ENCODE data around the gene CNTNAP2. TPM values are rescaled to one million over a fixed set of nuclear protein-coding genes. Genes with fewer than 3 reads are reported as not detected.

Gene CNTNAP2
- total and polyA plus RNA-seq, 2 donors (not counting 1 experiment from before 2014, with no cell fraction given): not detected

DNA sequence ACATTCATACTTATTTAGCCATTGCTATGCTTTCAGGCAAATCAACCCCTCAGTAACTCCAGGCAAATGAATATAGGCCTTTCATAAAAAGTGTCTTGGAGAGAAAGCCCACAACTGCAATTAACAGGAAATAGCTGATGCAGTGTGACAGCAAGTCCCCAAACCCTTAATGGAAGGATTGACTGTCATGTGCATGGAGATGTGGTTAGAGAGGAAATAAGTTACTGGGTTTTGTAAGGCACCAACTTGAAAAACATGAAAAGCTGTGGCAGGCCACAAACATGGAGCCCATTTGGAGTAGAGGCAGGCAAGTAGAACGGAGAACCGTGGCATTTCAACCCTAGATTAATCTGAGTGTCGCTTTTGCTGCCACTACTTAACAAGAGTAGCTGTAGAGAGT is 1924.6 kb downstream of the CNTNAP2 start:
- H3K4me2 ChIP-seq (ENCODE audit: extremely low read depth, insufficient read depth, low read length): no peak overlapping the region
- no peaks in the 10 kb centered on the region for H3K27me3 ChIP-seq (ENCODE audit: control insufficient read depth, insufficient read depth, low read length)
- no peaks in the 10 kb centered on the region for H3K36me3 ChIP-seq (ENCODE audit: control insufficient read depth, insufficient read depth, low read length)
- H3K9me3 ChIP-seq (ENCODE audit: control insufficient read depth, insufficient read depth, low read depth, low read length): no peaks in the 10 kb centered on the region
- H3K79me2 ChIP-seq (ENCODE audit: control insufficient read depth, insufficient read depth, low read length): no peaks in the 10 kb centered on the region
- no peak overlapping the region for H2AFZ ChIP-seq (ENCODE audit: low read length)
- H3K4me1 ChIP-seq (ENCODE audit: control insufficient read depth, extremely low read depth, insufficient read depth, low read length): no peaks in the 10 kb centered on the region
- H3K4me3 ChIP-seq (replicated peaks in 1 of 4; ENCODE audit: control extremely low read depth in 1 of 4, insufficient read depth in 1 of 4, low read depth in 3 of 4, low read length in 4 of 4): no peak overlapping the region
- TF ChIP-seq, protein P1, sequence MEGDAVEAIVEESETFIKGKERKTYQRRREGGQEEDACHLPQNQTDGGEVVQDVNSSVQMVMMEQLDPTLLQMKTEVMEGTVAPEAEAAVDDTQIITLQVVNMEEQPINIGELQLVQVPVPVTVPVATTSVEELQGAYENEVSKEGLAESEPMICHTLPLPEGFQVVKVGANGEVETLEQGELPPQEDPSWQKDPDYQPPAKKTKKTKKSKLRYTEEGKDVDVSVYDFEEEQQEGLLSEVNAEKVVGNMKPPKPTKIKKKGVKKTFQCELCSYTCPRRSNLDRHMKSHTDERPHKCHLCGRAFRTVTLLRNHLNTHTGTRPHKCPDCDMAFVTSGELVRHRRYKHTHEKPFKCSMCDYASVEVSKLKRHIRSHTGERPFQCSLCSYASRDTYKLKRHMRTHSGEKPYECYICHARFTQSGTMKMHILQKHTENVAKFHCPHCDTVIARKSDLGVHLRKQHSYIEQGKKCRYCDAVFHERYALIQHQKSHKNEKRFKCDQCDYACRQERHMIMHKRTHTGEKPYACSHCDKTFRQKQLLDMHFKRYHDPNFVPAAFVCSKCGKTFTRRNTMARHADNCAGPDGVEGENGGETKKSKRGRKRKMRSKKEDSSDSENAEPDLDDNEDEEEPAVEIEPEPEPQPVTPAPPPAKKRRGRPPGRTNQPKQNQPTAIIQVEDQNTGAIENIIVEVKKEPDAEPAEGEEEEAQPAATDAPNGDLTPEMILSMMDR (conservative IDR thresholded peaks at IDR 0.05 in 1 of 2, IDR thresholded peaks at IDR 0.05 in 1 of 2; ENCODE audit: low read depth in 1 of 2, low read length in 2 of 2): no peak
- H4K20me1 ChIP-seq (ENCODE audit: control insufficient read depth, extremely low read depth, insufficient read depth, low read length): no peaks in the 10 kb centered on the region
- DNase-seq (ENCODE audit: low read depth in 2 of 2): no peak
- no peak overlapping the region for H3K27ac ChIP-seq (ENCODE audit: insufficient read depth, low read length)
- no peak overlapping the region for H3K9ac ChIP-seq (ENCODE audit: insufficient read depth, low read length)

DNA sequence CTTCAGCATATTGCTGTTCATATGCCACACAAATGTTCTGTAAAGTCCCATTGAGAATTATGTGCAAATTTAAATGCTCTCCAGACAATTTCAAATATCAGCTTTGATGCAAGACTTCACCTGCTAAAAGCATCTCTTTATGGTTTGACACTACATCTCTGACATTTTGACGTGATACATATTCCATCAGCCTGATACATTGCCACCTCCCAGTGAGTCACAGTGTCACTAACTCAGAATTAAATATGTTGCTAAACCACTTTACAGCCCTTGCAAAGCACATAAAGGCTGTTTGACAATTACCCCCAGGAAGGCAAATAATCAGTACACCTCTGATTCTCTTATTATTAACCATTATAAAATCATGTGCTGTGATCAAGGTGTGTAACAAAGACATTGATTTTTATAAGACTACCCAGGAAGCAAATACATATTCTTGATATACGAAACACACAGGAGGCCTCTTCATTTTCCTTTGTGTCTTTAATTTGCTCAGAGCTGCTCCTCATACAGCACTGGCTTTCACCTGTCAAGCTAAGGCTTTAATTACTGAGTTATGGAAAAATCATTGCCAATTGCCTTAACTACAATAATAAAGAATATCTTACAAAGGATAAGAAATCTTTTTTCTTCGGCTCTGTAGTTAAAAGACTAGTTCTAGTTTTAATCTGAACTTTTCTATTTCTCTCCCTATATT is 1926.5 kb downstream of the CNTNAP2 start:
- Histone ChIP-seq H3K36me3 (ENCODE audit: control insufficient read depth, insufficient read depth, low read length) (no peaks in the 10 kb centered on the region), H3K4me1 (ENCODE audit: control insufficient read depth, extremely low read depth, insufficient read depth, low read length) (no peaks in the 10 kb centered on the region), H2AFZ (ENCODE audit: low read length) (no peak overlapping the region), H3K79me2 (ENCODE audit: control insufficient read depth, insufficient read depth, low read length) (no peaks in the 10 kb centered on the region), H3K27ac (ENCODE audit: insufficient read depth, low read length) (no peak overlapping the region), H3K9me3 (ENCODE audit: control insufficient read depth, insufficient read depth, low read depth, low read length) (no peaks in the 10 kb centered on the region), H3K4me3 (replicated peaks in 1 of 4; ENCODE audit: control extremely low read depth in 1 of 4, insufficient read depth in 1 of 4, low read depth in 3 of 4, low read length in 4 of 4) (no peak overlapping the region), H3K4me2 (ENCODE audit: extremely low read depth, insufficient read depth, low read length) (no peak overlapping the region), H3K9ac (ENCODE audit: insufficient read depth, low read length) (no peak overlapping the region), H4K20me1 (ENCODE audit: control insufficient read depth, extremely low read depth, insufficient read depth, low read length) (no peaks in the 10 kb centered on the region), H3K27me3 (ENCODE audit: control insufficient read depth, insufficient read depth, low read length) (no peaks in the 10 kb centered on the region)
- TF ChIP-seq, protein P1 (conservative IDR thresholded peaks at IDR 0.05 in 1 of 2, IDR thresholded peaks at IDR 0.05 in 1 of 2; ENCODE audit: low read depth in 1 of 2, low read length in 2 of 2): no peak
- no peak for TF ChIP-seq EZH2 (IDR thresholded peaks at IDR 0.05; ENCODE audit: low read length, missing control alignments)
- no peak for DNase-seq (ENCODE audit: low read depth in 2 of 2)

DNA sequence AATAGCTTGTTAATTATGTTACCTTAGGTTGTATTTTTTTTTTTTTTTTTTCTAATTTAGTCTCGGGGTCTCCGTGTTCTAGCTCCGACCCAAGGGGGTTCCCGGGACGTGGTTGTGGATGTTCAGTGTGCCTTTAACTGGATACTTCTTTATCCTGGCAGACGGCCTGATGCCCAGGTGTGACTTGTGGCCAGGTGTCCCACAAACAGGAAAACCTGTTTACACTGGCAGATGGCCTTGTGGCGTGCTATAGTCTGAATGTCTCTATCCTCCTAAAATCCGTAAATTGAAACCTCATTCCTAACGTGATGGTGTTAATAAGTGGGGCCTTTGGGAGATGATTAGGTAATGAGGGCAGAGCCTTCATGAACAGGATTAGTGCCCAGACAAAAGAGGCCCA is 1927.6 kb downstream of the CNTNAP2 start:
- H3K27ac ChIP-seq (ENCODE audit: insufficient read depth, low read length): no peak overlapping the region
- H3K9me3 ChIP-seq (ENCODE audit: control insufficient read depth, insufficient read depth, low read depth, low read length): no peaks in the 10 kb centered on the region
- no peak overlapping the region for H2AFZ ChIP-seq (ENCODE audit: low read length)
- H3K4me2 ChIP-seq (ENCODE audit: extremely low read depth, insufficient read depth, low read length): no peak overlapping the region
- no peak overlapping the region for H3K4me3 ChIP-seq (replicated peaks in 1 of 4; ENCODE audit: control extremely low read depth in 1 of 4, insufficient read depth in 1 of 4, low read depth in 3 of 4, low read length in 4 of 4)
- H3K4me1 ChIP-seq (ENCODE audit: control insufficient read depth, extremely low read depth, insufficient read depth, low read length): no peaks in the 10 kb centered on the region
- DNase-seq (ENCODE audit: low read depth in 2 of 2): no peak
- H3K79me2 ChIP-seq (ENCODE audit: control insufficient read depth, insufficient read depth, low read length): no peaks in the 10 kb centered on the region
- H3K9ac ChIP-seq (ENCODE audit: insufficient read depth, low read length): no peak overlapping the region
- no peaks in the 10 kb centered on the region for H3K27me3 ChIP-seq (ENCODE audit: control insufficient read depth, insufficient read depth, low read length)
- H4K20me1 ChIP-seq (ENCODE audit: control insufficient read depth, extremely low read depth, insufficient read depth, low read length): no peaks in the 10 kb centered on the region
- TF ChIP-seq, protein P1 (conservative IDR thresholded peaks at IDR 0.05 in 1 of 2, IDR thresholded peaks at IDR 0.05 in 1 of 2; ENCODE audit: low read depth in 1 of 2, low read length in 2 of 2): no peak
- no peak for TF ChIP-seq EZH2 (IDR thresholded peaks at IDR 0.05; ENCODE audit: low read length, missing control alignments)
- H3K36me3 ChIP-seq (ENCODE audit: control insufficient read depth, insufficient read depth, low read length): no peaks in the 10 kb centered on the region

Measured in fibroblast of lung (primary cell).